Measurements from ENCODE around the gene ATP2B2. TPM values are rescaled to one million over a fixed set of nuclear protein-coding genes. Genes with fewer than 3 reads are reported as not detected.

The ATP2B2 gene
- total RNA-seq, 1 donor from 2014 or later, result not detected

DNA sequence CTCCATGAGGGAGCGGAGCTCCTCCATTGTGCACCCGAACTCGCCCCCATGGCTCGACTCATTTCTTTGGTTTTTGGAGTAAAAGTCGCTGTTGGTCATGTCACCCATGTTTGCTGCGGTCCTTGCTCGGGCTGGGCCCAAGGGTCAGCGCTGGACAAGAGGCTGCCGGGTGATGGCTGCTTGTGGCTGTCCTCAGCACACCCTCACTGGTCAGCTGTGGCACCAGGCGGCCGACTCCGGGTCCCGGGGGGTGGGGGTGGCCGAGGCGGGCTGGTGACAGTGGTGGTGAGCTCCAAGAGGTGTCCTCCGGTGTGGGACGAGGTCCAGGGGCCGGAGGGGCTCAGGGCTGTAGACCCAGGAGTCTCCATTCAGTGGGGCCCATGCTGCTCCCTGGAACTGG, 56.0 kb downstream of the ATP2B2 start:
- Histone ChIP-seq H3K36me3 (ENCODE audit: control insufficient read depth, insufficient read depth, low read length) (no peaks in the 10 kb centered on the region), H3K4me3 (ENCODE audit: low read depth, low read length) (no peak overlapping the region), H3K27me3 (ENCODE audit: control insufficient read depth, insufficient read depth, low read length) (peaks cover 12% of the 10 kb centered on the region)
- DNase-seq (ENCODE audit: low read depth), result no peak
- TF ChIP-seq, protein P1, sequence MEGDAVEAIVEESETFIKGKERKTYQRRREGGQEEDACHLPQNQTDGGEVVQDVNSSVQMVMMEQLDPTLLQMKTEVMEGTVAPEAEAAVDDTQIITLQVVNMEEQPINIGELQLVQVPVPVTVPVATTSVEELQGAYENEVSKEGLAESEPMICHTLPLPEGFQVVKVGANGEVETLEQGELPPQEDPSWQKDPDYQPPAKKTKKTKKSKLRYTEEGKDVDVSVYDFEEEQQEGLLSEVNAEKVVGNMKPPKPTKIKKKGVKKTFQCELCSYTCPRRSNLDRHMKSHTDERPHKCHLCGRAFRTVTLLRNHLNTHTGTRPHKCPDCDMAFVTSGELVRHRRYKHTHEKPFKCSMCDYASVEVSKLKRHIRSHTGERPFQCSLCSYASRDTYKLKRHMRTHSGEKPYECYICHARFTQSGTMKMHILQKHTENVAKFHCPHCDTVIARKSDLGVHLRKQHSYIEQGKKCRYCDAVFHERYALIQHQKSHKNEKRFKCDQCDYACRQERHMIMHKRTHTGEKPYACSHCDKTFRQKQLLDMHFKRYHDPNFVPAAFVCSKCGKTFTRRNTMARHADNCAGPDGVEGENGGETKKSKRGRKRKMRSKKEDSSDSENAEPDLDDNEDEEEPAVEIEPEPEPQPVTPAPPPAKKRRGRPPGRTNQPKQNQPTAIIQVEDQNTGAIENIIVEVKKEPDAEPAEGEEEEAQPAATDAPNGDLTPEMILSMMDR (IDR thresholded peaks at IDR 0.05; ENCODE audit: insufficient read depth, low read length, poor library complexity, severe bottlenecking), result no peak

DNA sequence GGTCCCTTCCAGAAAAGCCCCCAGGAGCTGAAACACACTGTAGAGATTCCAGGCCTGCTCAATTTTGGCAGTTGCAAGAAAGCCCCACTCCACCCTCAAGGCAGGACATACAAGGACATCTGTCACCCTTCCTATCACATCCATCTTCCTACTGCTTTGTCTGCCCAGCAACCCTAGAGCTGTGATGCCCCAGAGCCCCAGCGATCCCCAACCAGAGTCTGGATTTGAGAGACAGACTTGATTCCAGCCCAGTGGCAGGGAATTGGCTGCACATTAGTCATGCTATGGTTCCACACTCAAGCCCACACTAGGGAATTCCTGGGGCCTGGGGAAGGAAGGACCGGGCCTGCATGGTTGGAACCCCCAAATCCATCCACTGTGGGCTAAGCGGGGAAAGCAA, 56.8 kb downstream of the ATP2B2 start:
- H3K4me3 ChIP-seq (ENCODE audit: low read depth, low read length), result no peak overlapping the region
- peaks cover 12% of the 10 kb centered on the region for H3K27me3 ChIP-seq (ENCODE audit: control insufficient read depth, insufficient read depth, low read length)
- TF ChIP-seq, protein P1 (IDR thresholded peaks at IDR 0.05; ENCODE audit: insufficient read depth, low read length, poor library complexity, severe bottlenecking), result no peak
- H3K36me3 ChIP-seq (ENCODE audit: control insufficient read depth, insufficient read depth, low read length), result no peaks in the 10 kb centered on the region
- no peak for DNase-seq (ENCODE audit: low read depth)

DNA sequence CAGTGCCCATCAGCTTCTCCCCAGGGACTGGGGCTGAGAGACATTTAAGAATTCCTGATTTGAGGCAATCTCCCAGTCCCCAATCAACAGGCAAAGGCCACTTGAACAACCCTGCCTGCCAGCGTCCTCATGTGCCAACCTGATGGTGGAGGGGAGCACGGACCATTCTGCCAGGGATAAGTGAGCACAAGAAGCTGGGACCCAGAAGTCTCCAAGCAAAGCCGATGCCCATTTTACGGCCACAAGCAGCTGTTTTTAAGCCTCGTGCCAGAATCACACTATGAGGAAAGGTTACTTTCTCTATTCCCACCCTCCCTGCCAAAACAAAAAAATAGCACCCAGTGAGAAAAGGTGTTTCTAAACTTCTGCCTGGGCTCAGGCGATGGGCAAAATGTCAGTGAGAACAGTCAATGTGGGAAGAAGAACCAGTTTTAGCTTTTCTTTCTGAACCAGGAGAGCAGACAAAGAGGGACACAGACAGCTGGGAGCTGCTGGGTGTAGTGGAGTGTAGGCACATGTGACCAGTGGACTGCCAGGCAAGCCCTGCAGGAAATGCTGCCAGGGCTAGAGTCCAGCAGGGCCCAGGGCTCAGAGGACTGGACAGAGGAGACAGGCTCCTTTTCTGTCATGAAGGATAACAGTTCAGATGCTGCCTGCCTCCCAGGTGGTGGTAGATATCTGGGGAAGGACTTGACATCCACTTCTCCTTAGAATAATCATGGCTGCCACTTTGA, 57.7 kb downstream of the ATP2B2 start:
- DNase-seq (ENCODE audit: low read depth), result no peak
- Histone ChIP-seq H3K36me3 (ENCODE audit: control insufficient read depth, insufficient read depth, low read length) (no peaks in the 10 kb centered on the region), H3K27me3 (ENCODE audit: control insufficient read depth, insufficient read depth, low read length) (peaks cover 12% of the 10 kb centered on the region), H3K4me3 (ENCODE audit: low read depth, low read length) (no peak overlapping the region)
- TF ChIP-seq, protein P1 (IDR thresholded peaks at IDR 0.05; ENCODE audit: insufficient read depth, low read length, poor library complexity, severe bottlenecking), result no peak

DNA sequence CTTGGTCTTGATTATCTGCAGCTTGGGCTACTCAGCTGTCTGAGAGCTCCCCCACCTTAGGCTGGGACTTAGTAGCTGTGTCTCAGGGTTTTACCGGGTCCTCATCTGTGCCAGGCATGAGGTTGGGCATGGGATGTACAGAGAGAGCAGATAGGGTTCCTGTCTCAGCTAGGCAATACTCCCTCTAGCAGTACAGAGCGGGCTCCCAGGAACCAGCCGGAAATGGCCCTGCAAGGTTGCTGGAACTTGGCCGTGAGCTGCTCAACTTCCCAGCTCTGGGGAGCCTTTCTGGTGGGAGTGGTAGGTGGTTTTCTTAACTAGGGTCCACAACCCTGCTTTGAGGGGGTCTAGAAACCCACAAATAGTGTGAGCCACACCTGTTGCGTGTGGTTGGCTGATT, 58.3 kb downstream of the ATP2B2 start:
- DNase-seq (ENCODE audit: low read depth), result no peak
- Histone ChIP-seq H3K36me3 (ENCODE audit: control insufficient read depth, insufficient read depth, low read length) (no peaks in the 10 kb centered on the region), H3K4me3 (ENCODE audit: low read depth, low read length) (no peak overlapping the region), H3K27me3 (ENCODE audit: control insufficient read depth, insufficient read depth, low read length) (peaks cover 12% of the 10 kb centered on the region)
- TF ChIP-seq, protein P1 (IDR thresholded peaks at IDR 0.05; ENCODE audit: insufficient read depth, low read length, poor library complexity, severe bottlenecking), result no peak

DNA sequence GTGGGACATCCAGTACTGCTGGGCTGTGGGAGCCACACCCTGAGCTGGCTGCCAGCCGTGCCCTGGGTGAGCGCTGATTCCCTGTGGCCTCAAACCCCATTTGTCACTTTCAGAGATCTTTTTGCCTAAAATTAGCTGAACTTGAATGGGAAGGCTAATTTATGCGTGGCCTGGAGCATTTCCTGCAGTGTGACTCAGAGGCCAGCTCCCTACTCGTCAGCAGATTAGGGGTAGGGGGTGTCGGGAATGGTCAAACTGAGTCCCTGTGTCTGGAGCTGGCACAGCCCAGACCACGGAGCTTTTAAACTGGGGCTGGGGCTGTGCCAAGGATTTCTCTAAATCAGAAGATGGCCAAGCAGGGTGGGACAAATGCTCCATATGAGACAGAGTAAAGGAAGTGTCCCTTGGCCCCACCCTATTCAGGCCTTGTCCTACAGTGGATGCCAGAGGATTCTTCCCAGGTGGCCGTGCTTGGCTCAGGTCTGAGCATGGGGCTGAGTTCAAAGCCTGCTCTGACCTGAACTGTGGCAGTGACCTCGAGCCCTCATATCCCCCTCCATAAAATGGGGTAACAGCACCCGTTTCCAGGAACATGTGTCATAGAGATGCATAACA, 59.7 kb downstream of the ATP2B2 start:
- DNase-seq (ENCODE audit: low read depth), result no peak
- no peaks in the 10 kb centered on the region for H3K36me3 ChIP-seq (ENCODE audit: control insufficient read depth, insufficient read depth, low read length)
- H3K4me3 ChIP-seq (ENCODE audit: low read depth, low read length), result no peak overlapping the region
- TF ChIP-seq, protein P1 (IDR thresholded peaks at IDR 0.05; ENCODE audit: insufficient read depth, low read length, poor library complexity, severe bottlenecking), result no peak
- H3K27me3 ChIP-seq (ENCODE audit: control insufficient read depth, insufficient read depth, low read length), result peaks cover 7% of the 10 kb centered on the region
